ENCODE results near the gene BAIAP3. TPM values are rescaled to one million over a fixed set of nuclear protein-coding genes. Genes with fewer than 3 reads are reported as not detected.

The BAIAP3 gene
- total RNA-seq, 1 donor from 2014 or later, result 6.5 TPM

- peaks cover 4% of the 10 kb centered on the region for H3K27me3 Mint-ChIP-seq (ENCODE audit: unreplicated experiment)
- no peaks in the 10 kb centered on the region for H3K9me3 Mint-ChIP-seq (ENCODE audit: unreplicated experiment)
- DNase-seq (ENCODE audit: low spot score), result no peak
- H3K27ac Mint-ChIP-seq (ENCODE audit: unreplicated experiment), result no peak overlapping the region
- peaks cover 14% of the 10 kb centered on the region for H3K36me3 Mint-ChIP-seq (ENCODE audit: low read depth, unreplicated experiment)
- no peak for TF ChIP-seq CTCF (IDR thresholded peaks at IDR 0.05; ENCODE audit: unreplicated experiment)
- H3K4me1 Mint-ChIP-seq (ENCODE audit: unreplicated experiment), result no peaks in the 10 kb centered on the region
- H3K4me3 Mint-ChIP-seq (ENCODE audit: unreplicated experiment), result peak overlapping the region; percentile 18
Measured at GRCh38 chr16:1398351-1398750, 64.9 kb downstream of the BAIAP3 start.

Other genes with a start within 250 kb of the BAIAP3 start
- not detected for gene C1QTNF8, start 237.4 kb upstream of the BAIAP3 start, total RNA-seq (ENCODE audit: unreplicated experiment)
- gene CACNA1H, start 180.5 kb upstream of the BAIAP3 start, total RNA-seq (ENCODE audit: unreplicated experiment), result 3.4 TPM
- gene TPSG1, start 108.4 kb upstream of the BAIAP3 start, total RNA-seq (ENCODE audit: unreplicated experiment), result not detected
- not detected for gene TPSB2, start 103.5 kb upstream of the BAIAP3 start, total RNA-seq (ENCODE audit: unreplicated experiment)
- gene TPSAB1, start 92.9 kb upstream of the BAIAP3 start, total RNA-seq (ENCODE audit: unreplicated experiment), result not detected
- gene TPSD1, start 77.6 kb upstream of the BAIAP3 start, total RNA-seq (ENCODE audit: unreplicated experiment), result not detected
- gene UBE2I, start 24.0 kb upstream of the BAIAP3 start, total RNA-seq (ENCODE audit: unreplicated experiment), result 167 TPM
- 68.2 TPM for gene TSR3, start 18.2 kb downstream of the BAIAP3 start, total RNA-seq (ENCODE audit: unreplicated experiment)
- gene GNPTG, start 18.3 kb downstream of the BAIAP3 start, total RNA-seq (ENCODE audit: unreplicated experiment), result 47.9 TPM
- gene UNKL, start 81.1 kb downstream of the BAIAP3 start, total RNA-seq (ENCODE audit: unreplicated experiment), result 30.3 TPM
- 11.4 TPM for gene UQCC4, start 87.1 kb downstream of the BAIAP3 start, total RNA-seq (ENCODE audit: unreplicated experiment)
- not detected for gene PERCC1, start 97.4 kb downstream of the BAIAP3 start, total RNA-seq (ENCODE audit: unreplicated experiment)
- 2.4 TPM for gene CCDC154, start 110.9 kb downstream of the BAIAP3 start, total RNA-seq (ENCODE audit: unreplicated experiment)
- gene CLCN7, start 141.4 kb downstream of the BAIAP3 start, total RNA-seq (ENCODE audit: unreplicated experiment), result 99.1 TPM
- gene PTX4, start 155.3 kb downstream of the BAIAP3 start, total RNA-seq (ENCODE audit: unreplicated experiment), result 0.21 TPM
- 64.5 TPM for gene TELO2, start 159.7 kb downstream of the BAIAP3 start, total RNA-seq (ENCODE audit: unreplicated experiment)
- gene TMEM204, start 200.0 kb downstream of the BAIAP3 start, total RNA-seq (ENCODE audit: unreplicated experiment), result 66.3 TPM